Stomach (tissue), 9 donors: Measurements from ENCODE around the gene VARS2. TPM values are rescaled to one million over a fixed set of nuclear protein-coding genes. Genes with fewer than 3 reads are reported as not detected.
A peak's percentile ranks its signal among the peaks of the same experiment; 100 is the strongest.

ENCODE experiments used
- DNase-seq, 2 donors: peaks; one replicate each; pipeline versions ENCODE4 v3.0.0 to v3.0.0-alpha.2; 2013 to 2019
- H3K27ac ChIP-seq, 5 donors: fragments of 200-600 bp in 4 of 5; sonication (generic) in 4 of 5; one replicate each; pipeline ENCODE4 v1.5.1; 2013 to 2019; ENCODE audit warnings: mild to moderate bottlenecking in 1 of 5, moderate library complexity in 1 of 5
- H3K27me3 ChIP-seq, 3 donors: fragments of 200-600 bp; sonication (generic); one replicate each; pipeline ENCODE4 v1.5.1; 2017 to 2019; ENCODE audit warnings: mixed run types in 1 of 3
- H3K36me3 ChIP-seq, 4 donors: fragments of 200-600 bp; sonication (generic); 1 replicate in 3 of 4; 2 replicates in 1 of 4; pipeline ENCODE4 v1.5.1; 2016 to 2019
- H3K4me1 ChIP-seq, 4 donors: fragments of 200-600 bp; sonication (generic); one replicate each; pipeline ENCODE4 v1.5.1; 2016 to 2019
- H3K4me3 ChIP-seq, 4 donors: fragments of 200-600 bp; sonication (generic) in 3 of 4; one replicate each; pipeline ENCODE4 v1.5.1; 2016 to 2019; ENCODE audit warnings: mild to moderate bottlenecking in 1 of 4
- H3K9me3 ChIP-seq, 4 donors: fragments of 200-600 bp; sonication (generic); one replicate each; pipeline ENCODE4 v1.5.1; 2016 to 2019
- EP300 ChIP-seq: sonication (generic); formaldehyde crosslinking; IDR thresholded peaks from one replicate; pipeline ENCODE4 v1.6.1; 2017; ENCODE audit warnings: antibody characterized with exemption
- POLR2A ChIP-seq, 4 donors: fragments of 450-650 bp; IDR thresholded peaks; one replicate each; pipeline ENCODE4 v1.6.1; 2016; ENCODE audit warnings: antibody characterized with exemption in 4 of 4, control low read depth in 2 of 4, mild to moderate bottlenecking in 1 of 4, moderate library complexity in 1 of 4
- POLR2AphosphoS5 ChIP-seq, 3 donors: sonication (generic); formaldehyde crosslinking; IDR thresholded peaks; one replicate each; pipeline ENCODE4 v1.6.1; 2016; ENCODE audit warnings: antibody characterized with exemption in 3 of 3
- WGBS, 5 donors: extraction: QIAGEN DNeasy Blood & Tissue Kit in 3 of 5; methylation state at CpG; one replicate each; pipeline versions ENCODE4 v1.1.5 to v1.1.7; 2013 to 2018; 5-methylcytosine and 5-hydroxymethylcytosine counted together
- intact Hi-C: fragments of 100-400 bp; cut with DNase I; formaldehyde crosslinking; loops from one replicate; pipeline ENCODE4 v1.15.1; 2023; ENCODE audit warnings: low total_unique reads
- polyA plus RNA-seq, 3 donors: library from polyadenylated mRNA; stranded (reverse); fragments of 200-250 nt; gene quantifications; one replicate each; pipeline ENCODE4 v1.2.3, GENCODE V29; 2013
- total RNA-seq, 5 donors: library from RNA; depleted of rRNA; stranded (reverse); fragments of >200 nt; gene quantifications; one replicate each; pipeline versions ENCODE4 v1.1.0 to v1.2.3, GENCODE V29; 2014 to 2016
- TF ChIP-seq, protein P1 (sequence below), 7 experiments: fragments of 450-650 bp in 4 of 7; fragments of 200-600 bp in 3 of 7; sonication (generic) in 3 of 7; IDR thresholded peaks; one replicate each; pipeline ENCODE4 v1.5.1; 2016 to 2019; ENCODE audit warnings: antibody characterized with exemption in 7 of 7, control low read depth in 2 of 7, mild to moderate bottlenecking in 1 of 7
- donor health status: healthy with polysubstance abuse.
- donor health status: Bipolar disorder and iron deficiency.
- donor health status: healthy.

Gene VARS2
- total and polyA plus RNA-seq, 8 donors: 1.2 to 61.6 (median 21.6) TPM

DNA sequence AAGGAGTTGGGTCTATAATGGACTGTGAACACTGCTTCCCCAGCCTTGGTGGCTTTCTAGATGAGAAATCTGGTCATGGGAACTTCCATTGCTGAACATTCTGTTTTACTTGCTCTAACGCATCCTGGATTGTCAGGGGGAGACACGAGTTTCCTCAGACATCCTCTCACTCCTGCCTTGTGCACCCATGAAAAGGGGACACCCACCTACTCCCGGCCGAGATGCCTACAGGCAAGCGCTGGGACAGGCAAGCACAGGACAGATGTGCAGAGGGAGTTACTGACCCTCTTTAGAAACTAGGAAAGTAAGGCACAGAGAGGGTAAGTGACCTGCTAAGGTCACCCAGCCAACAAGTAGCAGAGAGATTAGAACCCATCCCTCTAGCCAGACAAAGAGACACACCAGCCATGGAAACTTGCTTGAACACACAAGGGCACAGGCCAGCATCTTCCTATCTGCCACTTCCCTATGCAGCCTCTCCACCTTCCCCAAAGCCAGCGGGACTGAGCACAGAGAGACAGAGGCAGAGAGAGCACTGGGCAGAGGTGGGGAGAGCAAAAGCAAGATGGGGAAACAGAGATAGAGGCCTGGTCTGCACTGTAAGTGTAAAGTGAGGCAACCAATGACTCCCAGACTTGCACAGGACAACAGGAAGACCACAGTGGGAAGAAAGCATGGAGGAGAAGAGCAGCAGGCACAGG is 18.8 kb downstream of the VARS2 start:
- H3K27ac ChIP-seq: peak overlapping the region in 2 of 5 donors; percentile 65 to 76
- H3K4me1 ChIP-seq: peaks cover 3 to 17% (median 6%) of the 10 kb centered on the region in 4 donors
- intact Hi-C loops: no loop called here
- TF ChIP-seq POLR2A (IDR thresholded peaks at IDR 0.05): no peak
- TF ChIP-seq, protein P1, sequence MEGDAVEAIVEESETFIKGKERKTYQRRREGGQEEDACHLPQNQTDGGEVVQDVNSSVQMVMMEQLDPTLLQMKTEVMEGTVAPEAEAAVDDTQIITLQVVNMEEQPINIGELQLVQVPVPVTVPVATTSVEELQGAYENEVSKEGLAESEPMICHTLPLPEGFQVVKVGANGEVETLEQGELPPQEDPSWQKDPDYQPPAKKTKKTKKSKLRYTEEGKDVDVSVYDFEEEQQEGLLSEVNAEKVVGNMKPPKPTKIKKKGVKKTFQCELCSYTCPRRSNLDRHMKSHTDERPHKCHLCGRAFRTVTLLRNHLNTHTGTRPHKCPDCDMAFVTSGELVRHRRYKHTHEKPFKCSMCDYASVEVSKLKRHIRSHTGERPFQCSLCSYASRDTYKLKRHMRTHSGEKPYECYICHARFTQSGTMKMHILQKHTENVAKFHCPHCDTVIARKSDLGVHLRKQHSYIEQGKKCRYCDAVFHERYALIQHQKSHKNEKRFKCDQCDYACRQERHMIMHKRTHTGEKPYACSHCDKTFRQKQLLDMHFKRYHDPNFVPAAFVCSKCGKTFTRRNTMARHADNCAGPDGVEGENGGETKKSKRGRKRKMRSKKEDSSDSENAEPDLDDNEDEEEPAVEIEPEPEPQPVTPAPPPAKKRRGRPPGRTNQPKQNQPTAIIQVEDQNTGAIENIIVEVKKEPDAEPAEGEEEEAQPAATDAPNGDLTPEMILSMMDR (IDR thresholded peaks at IDR 0.05): no peak
- no peak for TF ChIP-seq EP300
- TF ChIP-seq POLR2AphosphoS5 (IDR thresholded peaks at IDR 0.05): no peak
- peaks cover 0 to 6% (median 0%) of the 10 kb centered on the region in 4 donors for H3K36me3 ChIP-seq
- no peak for DNase-seq
- 75 to 82% (median 76%) methylated on average over 6 of the region's 6 CpGs for WGBS, 5 donors
- H3K27me3 ChIP-seq: peaks cover 0 to 1% (median 0%) of the 10 kb centered on the region in 3 donors
- H3K9me3 ChIP-seq: peaks cover 3 to 10% (median 10%) of the 10 kb centered on the region in 4 donors
- no peak overlapping the region for H3K4me3 ChIP-seq

DNA sequence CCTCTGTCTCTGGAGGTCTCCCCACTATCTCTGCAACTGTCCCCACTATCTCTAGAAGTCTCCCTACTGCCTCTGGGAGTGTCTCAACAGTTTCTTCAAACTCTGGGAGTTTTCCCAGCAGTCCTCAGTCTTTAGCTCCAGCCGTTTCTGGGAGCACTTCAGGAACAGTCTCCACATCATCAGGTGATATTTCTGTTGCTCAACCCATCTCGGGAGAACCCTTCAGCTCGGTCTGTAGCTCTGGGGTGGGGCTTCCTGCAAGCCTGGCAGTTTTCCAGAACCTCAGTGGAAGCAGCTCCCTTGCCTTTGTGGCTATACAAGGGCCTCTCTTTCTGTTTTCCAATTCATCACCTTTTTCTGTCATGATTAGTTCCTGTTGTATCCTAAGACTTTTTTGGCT is 21.0 kb downstream of the VARS2 start:
- H3K4me3 ChIP-seq: no peak overlapping the region
- 14 to 29% (median 25%) methylated on average over 3 of the region's 3 CpGs for WGBS, 5 donors
- peaks cover 0 to 11% (median 0%) of the 10 kb centered on the region in 3 donors for H3K27me3 ChIP-seq
- no peak overlapping the region for H3K27ac ChIP-seq
- H3K9me3 ChIP-seq: no peaks in the 10 kb centered on the region
- intact Hi-C loops: no loop called here
- TF ChIP-seq EP300 (no peak), POLR2AphosphoS5 (IDR thresholded peaks at IDR 0.05) (no peak)
- TF ChIP-seq, protein P1 (IDR thresholded peaks at IDR 0.05): no peak
- no peaks in the 10 kb centered on the region for H3K36me3 ChIP-seq
- peak in 1 of 2 donors; percentile 70 for DNase-seq
- peaks cover 4 to 28% (median 13%) of the 10 kb centered on the region in 4 donors for H3K4me1 ChIP-seq

GRCh38 chr6:30937265-30937664 is 23.2 kb downstream of the VARS2 start:
- no peak for DNase-seq
- no peak overlapping the region for H3K27ac ChIP-seq
- intact Hi-C loops: no loop called here
- H3K4me1 ChIP-seq: peaks cover 0 to 31% (median 24%) of the 10 kb centered on the region in 4 donors
- H3K27me3 ChIP-seq: peaks cover 0 to 24% (median 0%) of the 10 kb centered on the region in 3 donors
- H3K4me3 ChIP-seq: no peak overlapping the region
- no peak for TF ChIP-seq EP300
- TF ChIP-seq POLR2A (IDR thresholded peaks at IDR 0.05): no peak
- TF ChIP-seq, protein P1 (IDR thresholded peaks at IDR 0.05): no peak
- no peak for TF ChIP-seq POLR2AphosphoS5 (IDR thresholded peaks at IDR 0.05)
- no peaks in the 10 kb centered on the region for H3K36me3 ChIP-seq
- H3K9me3 ChIP-seq: no peaks in the 10 kb centered on the region
- 80 to 94% (median 86%) methylated on average over 6 of the region's 6 CpGs for WGBS, 5 donors

- intact Hi-C loops: no loop called here
These were observed 24.7 kb downstream of the VARS2 start for GRCh38 chr6:30938730-30939129.

More at GRCh38 chr6:30938730-30939129, 24.7 kb downstream of the VARS2 start:
- WGBS, 5 donors: 64 to 75% (median 74%) methylated on average over 4 of the region's 4 CpGs
- DNase-seq: no peak
- Histone ChIP-seq H3K27ac (peak overlapping the region in 1 of 5 donors; percentile 73), H3K9me3 (no peaks in the 10 kb centered on the region), H3K36me3 (no peaks in the 10 kb centered on the region), H3K4me1 (peaks cover 6 to 35% (median 30%) of the 10 kb centered on the region in 4 donors), H3K4me3 (no peak overlapping the region), H3K27me3 (peaks cover 0 to 35% (median 0%) of the 10 kb centered on the region in 3 donors)
- TF ChIP-seq EP300 (no peak), POLR2AphosphoS5 (IDR thresholded peaks at IDR 0.05) (no peak), POLR2A (IDR thresholded peaks at IDR 0.05) (no peak)
- TF ChIP-seq, protein P1 (IDR thresholded peaks at IDR 0.05): no peak
